IMR-90 (cell line): Measurements from ENCODE around the gene PRTG. TPM values are rescaled to one million over a fixed set of nuclear protein-coding genes. Genes with fewer than 3 reads are reported as not detected.

Source experiments
- ATAC-seq: fragments of 200-7000 bp; cut with Tn5 transposase; 2 replicates; pipeline ENCODE4 v1.9.1; 2020; ENCODE audit warnings: low read depth, mild to moderate bottlenecking, moderate library complexity
- BruUV-seq: library from RNA; stranded (reverse); fragments of 400-500 nt; replicated peaks from 2 replicates; lab custom pipeline; 2021; lab: Mats Ljungman, UMichigan
- CTCF ChIA-PET: fragments of 300-600 bp; formaldehyde crosslinking; extraction: SDS; loops from one replicate; lab custom pipeline; 2021; ENCODE audit warnings: antibody characterized with exemption; lab: Yijun Ruan, JAX
- POLR2A ChIA-PET: fragments of 300-600 bp; sonication (Branson Sonifier 250); formaldehyde crosslinking; loops from one replicate; lab custom pipeline; 2022; ENCODE audit warnings: antibody characterized with exemption; ENCODE audit not compliant: unreplicated experiment; lab: Charles Lee
- DNase-seq: peaks from one replicate; pipeline ENCODE4 v3.0.0; 2013
- H2AFZ ChIP-seq: replicated peaks from 2 replicates; pipeline ENCODE3; 2013; ENCODE audit warnings: low read length, mild to moderate bottlenecking; ENCODE audit not compliant: poor library complexity
- H2AK5ac ChIP-seq: 2 replicates; pipeline ENCODE4 v1.6.1; 2013; ENCODE audit warnings: low read depth, low read length, inconsistent platforms
- H2AK9ac ChIP-seq: replicated peaks from 2 replicates; pipeline ENCODE3; 2013; ENCODE audit warnings: mild to moderate bottlenecking, low read depth, low read length, moderate library complexity; ENCODE audit not compliant: poor library complexity
- H2BK120ac ChIP-seq: 2 replicates; pipeline ENCODE4 v1.6.1; 2013; ENCODE audit warnings: low read depth, low read length, inconsistent platforms
- H2BK15ac ChIP-seq: 3 replicates; pipeline ENCODE4 v1.6.1; 2013; ENCODE audit warnings: low read depth, low read length, inconsistent platforms
- H2BK20ac ChIP-seq: 2 replicates; pipeline ENCODE4 v1.6.1; 2013; ENCODE audit warnings: low read depth, mild to moderate bottlenecking, inconsistent platforms, low read length, moderate library complexity
- H2BK5ac ChIP-seq: 2 replicates; pipeline ENCODE4 v1.6.1; 2013; ENCODE audit warnings: mild to moderate bottlenecking, low read depth, low read length, inconsistent platforms; ENCODE audit not compliant: poor library complexity, severe bottlenecking
- H3K14ac ChIP-seq: replicated peaks from 2 replicates; pipeline ENCODE4 v1.6.1; 2013; ENCODE audit warnings: low read depth, low read length, inconsistent platforms
- H3K18ac ChIP-seq: 2 replicates; pipeline ENCODE4 v1.6.1; 2013; ENCODE audit warnings: low read depth, low read length, control low read depth
- H3K23ac ChIP-seq: 2 replicates; pipeline ENCODE4 v1.6.1; 2013; ENCODE audit warnings: low read depth, low read length, inconsistent platforms
- H3K27ac ChIP-seq: 2 replicates; pipeline ENCODE4 v1.5.1; 2013; ENCODE audit warnings: mild to moderate bottlenecking, control low read depth, low read length; ENCODE audit not compliant: insufficient read depth
- H3K27me3 ChIP-seq: 2 replicates; pipeline ENCODE4 v1.6.1; 2013; ENCODE audit warnings: low read length; ENCODE audit not compliant: control insufficient read depth, insufficient read depth
- H3K36me3 ChIP-seq: 2 replicates; pipeline ENCODE4 v1.6.1; 2013; ENCODE audit warnings: low read length, mixed read lengths; ENCODE audit not compliant: control insufficient read depth, insufficient read depth
- H3K4ac ChIP-seq: 2 replicates; pipeline ENCODE4 v1.6.1; 2013; ENCODE audit warnings: low read depth, low read length, inconsistent platforms
- H3K4me1 ChIP-seq: 2 replicates; pipeline ENCODE4 v1.6.1; 2013; ENCODE audit warnings: low read length, mixed read lengths; ENCODE audit not compliant: control insufficient read depth, insufficient read depth
- H3K4me2 ChIP-seq: 2 replicates; pipeline ENCODE4 v1.6.1; 2013; ENCODE audit warnings: low read depth, mild to moderate bottlenecking, control low read depth, low read length, moderate library complexity
- H3K4me3 ChIP-seq: 2 replicates; pipeline ENCODE4 v1.5.1; 2013; ENCODE audit warnings: low read depth, mild to moderate bottlenecking, control low read depth, low read length, moderate library complexity; ENCODE audit not compliant: insufficient read depth
- H3K56ac ChIP-seq: 2 replicates; pipeline ENCODE4 v1.6.1; 2013; ENCODE audit warnings: low read length, inconsistent platforms; ENCODE audit not compliant: insufficient read depth; ENCODE audit errors: extremely low read depth
- H3K79me1 ChIP-seq, 2 experiments: 2 replicates each; pipeline ENCODE4 v1.6.1; 2013; ENCODE audit warnings: low read length in 2 of 2, inconsistent platforms in 1 of 2, low read depth in 1 of 2
- H3K9ac ChIP-seq: 2 replicates; pipeline ENCODE4 v1.6.1; 2013; ENCODE audit warnings: low read depth, low read length, control low read depth
- H3K9me1 ChIP-seq: 2 replicates; pipeline ENCODE4 v1.6.1; 2013; ENCODE audit warnings: low read length, inconsistent platforms; ENCODE audit not compliant: insufficient read depth
- H3K9me3 ChIP-seq: 2 replicates; pipeline ENCODE4 v1.6.1; 2013; ENCODE audit warnings: low read length; ENCODE audit not compliant: control insufficient read depth, insufficient read depth
- H4K20me1 ChIP-seq: 2 replicates; pipeline ENCODE4 v1.6.1; 2013; ENCODE audit warnings: low read length, inconsistent platforms; ENCODE audit not compliant: insufficient read depth
- H4K5ac ChIP-seq: 2 replicates; pipeline ENCODE4 v1.6.1; 2013; ENCODE audit warnings: mild to moderate bottlenecking, low read depth, low read length, control low read depth
- H4K8ac ChIP-seq, 2 experiments: 2 replicates each; pipeline ENCODE4 v1.6.1; 2013; ENCODE audit warnings: low read depth in 2 of 2, low read length in 2 of 2, control low read depth in 1 of 2, inconsistent platforms in 1 of 2
- H4K91ac ChIP-seq: 2 replicates; pipeline ENCODE4 v1.6.1; 2013; ENCODE audit warnings: low read depth, low read length, inconsistent platforms; ENCODE audit not compliant: insufficient read depth
- CHD1 ChIP-seq: IDR thresholded peaks from 2 replicates; pipeline ENCODE4 v1.6.1; 2012; ENCODE audit warnings: low read depth, low read length, improper control_type of control experiment
- MXI1 ChIP-seq: IDR thresholded peaks from 2 replicates; pipeline ENCODE4 v1.6.1; 2012; ENCODE audit warnings: low read depth, mild to moderate bottlenecking, low read length, moderate library complexity, borderline replicate concordance
- POLR2A ChIP-seq: IDR thresholded peaks from 2 replicates; pipeline ENCODE4 v1.6.1; 2012; ENCODE audit warnings: mild to moderate bottlenecking, low read depth, low read length
- RFX5 ChIP-seq: IDR thresholded peaks from 2 replicates; pipeline ENCODE4 v1.8.0; 2012; ENCODE audit warnings: low read depth, mild to moderate bottlenecking, low read length, moderate library complexity
- WGBS, 2 experiments: methylation state at CpG; one replicate each; pipeline versions ENCODE4 v1.1.5 to v1.1.7; 2013; ENCODE audit warnings: missing lambda C conversion rate in 2 of 2; ENCODE audit not compliant: insufficient read length in 1 of 2; ENCODE audit errors: extremely low coverage in 2 of 2; 5-methylcytosine and 5-hydroxymethylcytosine counted together
- dilution Hi-C: fragments of 300-500 bp; cut with HindIII; formaldehyde crosslinking; loops from one replicate; pipeline ENCODE4 v1.14.3; 2018; ENCODE audit warnings: low sequenced_read_pairs; ENCODE audit not compliant: unreplicated experiment
- in situ Hi-C: fragments of 300-500 bp; cut with MboI; formaldehyde crosslinking; loops from 3 replicates; pipeline ENCODE4 v1.14.3; 2019; ENCODE audit warnings: low sequenced_read_pairs, inconsistent platforms, mixed read lengths
- intact Hi-C: fragments of 100-400 bp; cut with micrococcal nuclease; formaldehyde crosslinking; loops from 2 replicates; pipeline ENCODE4 v1.10.0; 2022
- polyA plus RNA-seq, 3 experiments: library from polyadenylated mRNA; depleted of rRNA; stranded (reverse); fragments of >200 nt; gene quantifications; 2 replicates each; pipeline ENCODE4 v1.2.3, GENCODE V29; 2012; ENCODE audit warnings: low replicate concordance in 1 of 3
- total RNA-seq: library from RNA; depleted of rRNA; stranded (reverse); fragments of >200 nt; gene quantifications from 2 replicates; pipeline ENCODE4 v1.2.3, GENCODE V29; 2012

Gene PRTG
- total and polyA plus RNA-seq, 2 of the 4 experiments (the other 2 are of a cell fraction), result 0.99 to 1.4 TPM

- ChIA-PET POLR2A (no interaction called here), CTCF (no interaction called here)
- no peak overlapping the region for H3K23ac ChIP-seq
- no peak overlapping the region for H3K56ac ChIP-seq
- no peak overlapping the region for H2AK5ac ChIP-seq
- H2AK9ac ChIP-seq, result no peak overlapping the region
- H3K4me2 ChIP-seq, result no peak overlapping the region
- dilution Hi-C loops, result no loop called here
- H3K4me3 ChIP-seq, result no peak overlapping the region
- H3K4me1 ChIP-seq, result no peaks in the 10 kb centered on the region
- BruUV-seq, result no TSS peak
- H4K20me1 ChIP-seq, result no peaks in the 10 kb centered on the region
- H3K9ac ChIP-seq, result no peak overlapping the region
- no peaks in the 10 kb centered on the region for H3K36me3 ChIP-seq
- H2BK120ac ChIP-seq, result no peak overlapping the region
- TF ChIP-seq POLR2A (no peak), CHD1 (no peak), RFX5 (no peak), MXI1 (no peak)
- no peak overlapping the region for H2BK15ac ChIP-seq
- in situ Hi-C loops, result no loop called here
- no peaks in the 10 kb centered on the region for H3K9me1 ChIP-seq
- no peak overlapping the region for H2BK20ac ChIP-seq
- no peak overlapping the region for H3K4ac ChIP-seq
- H4K91ac ChIP-seq, result no peak overlapping the region
- DNase-seq, result no peak
- H2AFZ ChIP-seq, result no peak overlapping the region
- WGBS, 2 experiments, result 80% methylated on average over 1 of the region's 8 CpGs; no CpG with 5 or more reads in 1 of the 2 experiments
- no peak for ATAC-seq
- no peaks in the 10 kb centered on the region for H3K9me3 ChIP-seq
- H4K8ac ChIP-seq, result no peak overlapping the region
- H3K18ac ChIP-seq, result no peak overlapping the region
- no peak overlapping the region for H3K27ac ChIP-seq
- H3K14ac ChIP-seq, result no peak overlapping the region
- no peaks in the 10 kb centered on the region for H3K79me1 ChIP-seq
- no peak overlapping the region for H2BK5ac ChIP-seq
- H4K5ac ChIP-seq, result no peak overlapping the region
- intact Hi-C loops, result no loop called here
- peaks cover 5% of the 10 kb centered on the region for H3K27me3 ChIP-seq
Measured at GRCh38 chr15:55708720-55709119, 34.2 kb downstream of the PRTG start.
